ENCODE measurements around the gene TSC1. TPM values are rescaled to one million over a fixed set of nuclear protein-coding genes. Genes with fewer than 3 reads are reported as not detected.

Gene TSC1
- total and polyA plus RNA-seq, 2 donors (not counting 3 experiments of a cell fraction or from before 2014, with no cell fraction given), result 43.9 to 51.2 TPM

- Histone ChIP-seq H4K20me1 (replicated peaks; ENCODE audit: control insufficient read depth, extremely low read depth, insufficient read depth, low read length) (no peaks in the 10 kb centered on the region), H3K27me3 (ENCODE audit: control insufficient read depth in 2 of 2, insufficient read depth in 2 of 2, low read length in 2 of 2) (no peaks in the 10 kb centered on the region), H3K9me1 (replicated peaks; ENCODE audit: control insufficient read depth, extremely low read depth, insufficient read depth, low read length) (no peaks in the 10 kb centered on the region), H2AFZ (ENCODE audit: low read depth, low read length) (no peak overlapping the region), H3K4me1 (ENCODE audit: control insufficient read depth, extremely low read depth, insufficient read depth, low read length) (no peaks in the 10 kb centered on the region), H3K9me3 (replicated peaks; ENCODE audit: control insufficient read depth, insufficient read depth, low read length) (no peaks in the 10 kb centered on the region), H3K9ac (replicated peaks; ENCODE audit: extremely low read depth, insufficient read depth, low read length) (no peak overlapping the region), H3K36me3 (ENCODE audit: control insufficient read depth in 2 of 2, extremely low read depth in 1 of 2, insufficient read depth in 2 of 2, low read length in 2 of 2) (no peaks in the 10 kb centered on the region), H3K79me2 (ENCODE audit: control insufficient read depth, insufficient read depth, low read length) (no peaks in the 10 kb centered on the region), H3K4me2 (ENCODE audit: insufficient read depth, low read length) (no peak overlapping the region), H3K27ac (ENCODE audit: insufficient read depth, low read depth, low read length) (no peak overlapping the region), H3K4me3 (replicated peaks in 1 of 3; ENCODE audit: insufficient read depth in 1 of 3, low read depth in 1 of 3, low read length in 3 of 3) (no peak overlapping the region)
- DNase-seq (ENCODE audit: low read depth, low spot score), result no peak
- no TSS peak for BruUV-seq (replicated peaks)
- ChIA-PET POLR2A (no interaction called here), CTCF (no interaction called here)
- TF ChIP-seq GATA2 (IDR thresholded peaks at IDR 0.05; ENCODE audit: insufficient read depth, insufficient read length, low read depth, low read length) (no peak), MYC (IDR thresholded peaks at IDR 0.05; ENCODE audit: low read depth, low read length) (no peak), MAX (IDR thresholded peaks at IDR 0.05; ENCODE audit: insufficient read depth, insufficient read length) (no peak), POLR2A (IDR thresholded peaks at IDR 0.05; ENCODE audit: low read depth, low read length) (no peak)
- dilution Hi-C loops (cut with MboI; ENCODE audit: extremely low pct_ligation_motif_present, low sequenced_read_pairs) (no loop called here), intact Hi-C loops (cut with micrococcal nuclease) (no loop called here)
- no peak for FAIRE-seq
Observed at GRCh38 chr9:132887181-132888120, 57.0 kb downstream of the TSC1 start.

GRCh38 chr9:132886334-132886725, 58.1 kb downstream of the TSC1 start:
- BruUV-seq (replicated peaks), result no TSS peak
- H3K9me3 ChIP-seq (replicated peaks; ENCODE audit: control insufficient read depth, insufficient read depth, low read length), result no peaks in the 10 kb centered on the region
- H4K20me1 ChIP-seq (replicated peaks; ENCODE audit: control insufficient read depth, extremely low read depth, insufficient read depth, low read length), result no peaks in the 10 kb centered on the region
- no peaks in the 10 kb centered on the region for H3K36me3 ChIP-seq (ENCODE audit: control insufficient read depth in 2 of 2, extremely low read depth in 1 of 2, insufficient read depth in 2 of 2, low read length in 2 of 2)
- no peak overlapping the region for H3K27ac ChIP-seq (ENCODE audit: insufficient read depth, low read depth, low read length)
- TF ChIP-seq GATA2 (IDR thresholded peaks at IDR 0.05; ENCODE audit: insufficient read depth, insufficient read length, low read depth, low read length) (no peak), POLR2A (IDR thresholded peaks at IDR 0.05; ENCODE audit: low read depth, low read length) (no peak), POLR2AphosphoS5 (IDR thresholded peaks at IDR 0.05; ENCODE audit: insufficient read depth, low read depth, low read length) (no peak), MYC (IDR thresholded peaks at IDR 0.05; ENCODE audit: low read depth, low read length) (no peak), JUN (IDR thresholded peaks at IDR 0.05; ENCODE audit: borderline replicate concordance, insufficient read depth, insufficient read length, low read depth) (no peak), MAX (IDR thresholded peaks at IDR 0.05; ENCODE audit: insufficient read depth, insufficient read length) (no peak), FOS (IDR thresholded peaks at IDR 0.05; ENCODE audit: borderline replicate concordance, insufficient read depth, low read length) (no peak), CTCF (IDR thresholded peaks at IDR 0.05; ENCODE audit: extremely low read depth in 1 of 2, insufficient read depth in 1 of 2, low read depth in 1 of 2, low read length in 2 of 2) (no peak), EZH2 (IDR thresholded peaks at IDR 0.05; ENCODE audit: borderline replicate concordance, low read depth, low read length, severe bottlenecking) (no peak)
- no peaks in the 10 kb centered on the region for H3K27me3 ChIP-seq (ENCODE audit: control insufficient read depth in 2 of 2, insufficient read depth in 2 of 2, low read length in 2 of 2)
- ChIA-PET CTCF (no interaction called here), POLR2A (no interaction called here)
- H3K79me2 ChIP-seq (ENCODE audit: control insufficient read depth, insufficient read depth, low read length), result no peaks in the 10 kb centered on the region
- DNase-seq (ENCODE audit: low read depth, low spot score), result no peak
- no peak overlapping the region for H3K4me3 ChIP-seq (replicated peaks in 1 of 3; ENCODE audit: insufficient read depth in 1 of 3, low read depth in 1 of 3, low read length in 3 of 3)
- H3K9ac ChIP-seq (replicated peaks; ENCODE audit: extremely low read depth, insufficient read depth, low read length), result no peak overlapping the region
- intact Hi-C loops (cut with micrococcal nuclease) (no loop called here), dilution Hi-C loops (cut with MboI; ENCODE audit: extremely low pct_ligation_motif_present, low sequenced_read_pairs) (no loop called here)
- no peaks in the 10 kb centered on the region for H3K9me1 ChIP-seq (replicated peaks; ENCODE audit: control insufficient read depth, extremely low read depth, insufficient read depth, low read length)
- no peaks in the 10 kb centered on the region for H3K4me1 ChIP-seq (ENCODE audit: control insufficient read depth, extremely low read depth, insufficient read depth, low read length)
- FAIRE-seq, result no peak
- no peak overlapping the region for H2AFZ ChIP-seq (ENCODE audit: low read depth, low read length)
- H3K4me2 ChIP-seq (ENCODE audit: insufficient read depth, low read length), result no peak overlapping the region
